ENCODE results near the gene TOMT. TPM values are rescaled to one million over a fixed set of nuclear protein-coding genes. Genes with fewer than 3 reads are reported as not detected.

Gene TOMT
- polyA plus RNA-seq, 1 donor from 2014 or later: 0.76 TPM

DNA sequence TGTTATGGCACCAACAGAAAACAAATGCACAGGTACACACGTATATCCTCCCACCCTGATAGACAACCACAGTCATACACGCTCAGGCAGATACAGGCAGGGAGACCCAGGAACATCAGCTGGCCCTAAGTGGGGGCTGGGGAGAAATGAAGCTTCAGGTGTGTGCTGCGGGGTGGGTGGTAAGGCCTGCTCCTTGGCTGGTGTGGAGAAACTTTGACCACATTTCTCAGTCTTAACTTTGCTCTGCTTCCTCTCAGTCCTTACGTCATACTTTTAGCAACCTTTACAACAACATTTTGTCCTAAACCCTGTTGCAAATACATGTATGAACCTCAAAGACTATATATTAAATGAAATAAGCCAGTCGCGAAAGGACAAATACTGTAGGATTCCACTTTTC, 13.5 kb downstream of the TOMT start (continued):
- no peak for TF ChIP-seq REST (IDR thresholded peaks at IDR 0.05; ENCODE audit: borderline replicate concordance)

DNA sequence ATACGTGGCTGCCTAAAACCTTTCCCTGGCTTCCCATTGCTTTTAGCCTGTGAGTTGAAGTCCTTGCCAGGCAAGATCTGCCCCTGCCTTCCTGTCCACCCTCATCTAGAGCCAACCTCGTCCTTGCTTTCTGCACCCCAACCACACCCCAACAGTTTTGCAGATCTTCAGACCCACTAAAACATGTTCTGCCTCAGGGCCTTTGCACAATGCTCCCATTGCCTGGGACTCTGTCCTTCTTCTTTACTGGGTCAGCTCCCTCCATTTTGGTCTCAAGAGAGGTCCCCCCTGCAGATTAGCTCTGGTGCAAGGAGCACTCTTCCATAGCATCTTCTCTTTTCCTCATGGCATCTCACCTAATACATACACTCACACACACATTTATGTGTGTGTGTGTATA, 15.2 kb downstream of the TOMT start:
- Histone ChIP-seq H2AFZ (ENCODE audit: low read depth, low read length) (no peak overlapping the region), H3K9ac (ENCODE audit: low read length) (no peak overlapping the region), H3K9me2 (ENCODE audit: insufficient read depth, low read length) (no peaks in the 10 kb centered on the region), H3K79me2 (replicated peaks; ENCODE audit: insufficient read depth, low read length) (no peaks in the 10 kb centered on the region), H3K4me2 (ENCODE audit: low read length) (no peak overlapping the region), H3K27me3 (ENCODE audit: insufficient read depth, low read depth, low read length) (no peaks in the 10 kb centered on the region), H4K20me1 (ENCODE audit: insufficient read depth) (no peaks in the 10 kb centered on the region), H3F3A (ENCODE audit: insufficient read depth, low read length, poor library complexity, severe bottlenecking) (no peaks in the 10 kb centered on the region), H3K9me3 (ENCODE audit: low read length) (no peaks in the 10 kb centered on the region), H3K36me3 (ENCODE audit: insufficient read depth, low read length) (no peaks in the 10 kb centered on the region), H3K4me3 (ENCODE audit: low read length) (no peak overlapping the region), H3K27ac (ENCODE audit: low read length) (no peak overlapping the region)
- TF ChIP-seq EP300 (conservative IDR thresholded peaks at IDR 0.05; ENCODE audit: poor library complexity, severe bottlenecking) (no peak), TAF1 (IDR thresholded peaks at IDR 0.05; ENCODE audit: low read depth) (no peak), POLR2AphosphoS5 (IDR thresholded peaks at IDR 0.05) (no peak), RAD21 (conservative IDR thresholded peaks at IDR 0.05) (no peak)

- H3K79me2 ChIP-seq (replicated peaks; ENCODE audit: insufficient read depth, low read length): no peaks in the 10 kb centered on the region
- H3K4me2 ChIP-seq (ENCODE audit: low read length): no peak overlapping the region
- H3K9me2 ChIP-seq (ENCODE audit: insufficient read depth, low read length): no peaks in the 10 kb centered on the region
- H3K27me3 ChIP-seq (ENCODE audit: insufficient read depth, low read depth, low read length): no peaks in the 10 kb centered on the region
- no peak overlapping the region for H3K9ac ChIP-seq (ENCODE audit: low read length)
- no peaks in the 10 kb centered on the region for H3K36me3 ChIP-seq (ENCODE audit: insufficient read depth, low read length)
- H3K4me3 ChIP-seq (ENCODE audit: low read length): no peak overlapping the region
- no peaks in the 10 kb centered on the region for H3F3A ChIP-seq (ENCODE audit: insufficient read depth, low read length, poor library complexity, severe bottlenecking)
- no peaks in the 10 kb centered on the region for H4K20me1 ChIP-seq (ENCODE audit: insufficient read depth)
- H2AFZ ChIP-seq (ENCODE audit: low read depth, low read length): no peak overlapping the region
- H3K9me3 ChIP-seq (ENCODE audit: low read length): no peaks in the 10 kb centered on the region
- H3K27ac ChIP-seq (ENCODE audit: low read length): no peak overlapping the region
- TF ChIP-seq EZH2 (IDR thresholded peaks at IDR 0.05; ENCODE audit: borderline replicate concordance, insufficient read depth, low read length, poor library complexity, severe bottlenecking): no peak
- TF ChIP-seq CTCF (IDR thresholded peaks at IDR 0.05; ENCODE audit: poor library complexity, severe bottlenecking): no peak
- no peak for TF ChIP-seq EP300 (conservative IDR thresholded peaks at IDR 0.05; ENCODE audit: poor library complexity, severe bottlenecking)
- no peak for TF ChIP-seq MXI1 (conservative IDR thresholded peaks at IDR 0.05; ENCODE audit: poor library complexity, severe bottlenecking)
- TF ChIP-seq REST (IDR thresholded peaks at IDR 0.05; ENCODE audit: borderline replicate concordance): no peak
- no peak for TF ChIP-seq SMC3 (conservative IDR thresholded peaks at IDR 0.05; ENCODE audit: poor library complexity)
- TF ChIP-seq RAD21 (conservative IDR thresholded peaks at IDR 0.05): no peak
- TF ChIP-seq POLR2AphosphoS5 (IDR thresholded peaks at IDR 0.05): no peak
- no peak for TF ChIP-seq TAF1 (IDR thresholded peaks at IDR 0.05; ENCODE audit: low read depth)
These were observed 16.9 kb downstream of the TOMT start for GRCh38 chr11:72122607-72123006.

All from neural cell (in vitro differentiated cells).